Fibroblast of villous mesenchyme (primary cell): ENCODE data around the gene ABHD10. TPM values are rescaled to one million over a fixed set of nuclear protein-coding genes. Genes with fewer than 3 reads are reported as not detected.
A peak's percentile ranks its signal among the peaks of the same experiment; 100 is the strongest.

Experiments
- DNase-seq: peaks from one replicate; pipeline ENCODE4 v3.0.0-alpha.2; 2010; ENCODE audit warnings: low read depth
- H3K4me3 ChIP-seq: 2 replicates; pipeline ENCODE4 v1.5.1; 2011; ENCODE audit warnings: low read depth, mild to moderate bottlenecking, low read length
- CTCF ChIP-seq: IDR thresholded peaks from 2 replicates; pipeline ENCODE4 v1.5.1; 2012; ENCODE audit warnings: low read depth, mild to moderate bottlenecking, low read length; ENCODE audit not compliant: insufficient read depth
- total RNA-seq: library from RNA; depleted of rRNA; stranded (reverse); fragments of >200 nt; gene quantifications from 2 replicates; pipeline ENCODE4 v1.2.3, GENCODE V29; 2012

Gene ABHD10
- total RNA-seq, 1 donor: 38.0 TPM

- no peak for TF ChIP-seq CTCF
- peak; percentile 10 for DNase-seq
- H3K4me3 ChIP-seq: no peak overlapping the region
Observed at GRCh38 chr3:112010636-112011035, 31.8 kb downstream of the ABHD10 start.

DNA sequence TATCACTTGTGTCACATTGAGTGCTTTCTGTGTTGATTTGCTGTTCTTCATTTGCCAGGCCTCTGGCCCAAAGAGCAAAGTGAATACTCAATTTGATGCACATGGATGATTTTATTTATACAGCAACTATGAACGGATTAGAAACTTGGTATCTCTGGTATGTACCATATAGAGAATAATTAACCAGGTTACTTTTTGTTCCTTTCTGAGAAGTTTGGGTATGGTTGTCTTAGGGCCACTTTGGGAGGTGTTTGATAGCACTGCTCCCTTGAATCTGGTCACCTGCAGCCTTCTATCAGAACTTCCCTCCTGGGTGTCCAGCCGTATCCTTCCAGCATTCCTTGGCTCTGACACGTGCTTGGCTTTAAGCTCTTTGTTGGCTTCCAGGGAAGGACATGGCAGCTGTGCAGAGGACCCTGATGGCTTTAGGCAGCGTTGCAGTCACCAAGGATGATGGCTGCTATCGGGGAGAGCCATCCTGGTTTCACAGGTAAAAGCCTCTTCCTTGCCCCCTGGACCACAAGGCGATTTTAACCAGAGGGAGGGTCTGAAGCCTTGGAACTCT, 32.6 kb downstream of the ABHD10 start:
- TF ChIP-seq CTCF: no peak
- DNase-seq: no peak
- H3K4me3 ChIP-seq: no peak overlapping the region

DNA sequence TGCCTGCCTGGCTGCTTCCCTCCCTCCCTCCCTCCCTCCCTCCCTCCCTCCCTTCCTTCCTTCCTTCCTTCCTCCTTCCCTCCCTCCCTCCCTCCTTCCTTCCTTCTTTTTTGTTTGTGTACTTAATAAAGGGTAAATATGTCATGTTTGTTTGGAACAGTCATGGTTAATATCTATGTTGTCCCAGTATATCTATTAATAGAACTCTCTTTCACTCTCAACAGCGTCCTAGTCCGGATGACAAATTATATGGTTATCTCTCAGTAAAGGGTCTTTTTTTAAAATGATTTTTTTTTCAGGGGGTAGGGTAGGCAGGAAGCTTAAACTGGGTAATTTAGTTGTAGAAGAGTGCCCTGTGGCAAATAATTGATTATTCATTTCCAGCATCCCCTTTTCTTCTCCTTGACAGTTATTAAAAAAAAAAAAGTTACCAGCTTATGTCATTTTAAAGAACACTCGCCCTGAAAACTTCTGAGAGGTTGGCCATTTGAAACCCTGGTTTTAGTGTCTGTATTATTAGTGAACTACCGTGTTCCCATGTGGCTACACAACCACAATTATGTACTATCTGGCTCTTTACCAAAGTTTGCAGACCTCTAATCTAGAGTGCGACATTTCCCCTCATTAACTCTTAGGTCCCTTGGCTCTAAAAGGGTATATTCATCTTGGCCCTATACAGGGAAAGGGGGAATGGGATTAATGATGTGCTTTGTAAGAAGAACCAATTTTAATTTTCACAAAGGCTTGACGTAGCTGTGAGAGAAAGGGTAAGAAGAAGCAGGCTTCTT, 33.6 kb downstream of the ABHD10 start:
- no peak overlapping the region for H3K4me3 ChIP-seq
- no peak for TF ChIP-seq CTCF
- DNase-seq: peak; percentile 14

- peak; percentile 82 for TF ChIP-seq CTCF
- no peak overlapping the region for H3K4me3 ChIP-seq
- DNase-seq: peak; percentile 84
Observed at GRCh38 chr3:112013058-112013783, 34.4 kb downstream of the ABHD10 start.

DNA sequence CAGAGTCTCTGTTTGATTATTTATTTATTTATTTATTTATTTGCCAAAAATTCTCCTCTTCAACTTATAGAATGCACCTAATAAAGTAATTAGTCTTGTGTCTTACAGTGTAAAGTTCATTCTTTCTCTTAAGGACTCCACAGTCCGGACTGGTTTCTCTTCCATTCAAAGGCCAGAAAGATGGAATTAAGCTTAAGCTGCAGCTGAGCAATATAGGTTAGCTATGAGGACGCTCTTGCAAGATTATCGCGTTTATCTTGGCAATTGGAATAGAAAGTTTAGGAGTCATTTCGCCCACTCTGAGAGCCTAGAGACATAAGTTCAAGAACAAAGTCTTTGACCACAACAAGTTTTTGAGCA, 34.9 kb downstream of the ABHD10 start:
- TF ChIP-seq CTCF: no peak
- DNase-seq: no peak

DNA sequence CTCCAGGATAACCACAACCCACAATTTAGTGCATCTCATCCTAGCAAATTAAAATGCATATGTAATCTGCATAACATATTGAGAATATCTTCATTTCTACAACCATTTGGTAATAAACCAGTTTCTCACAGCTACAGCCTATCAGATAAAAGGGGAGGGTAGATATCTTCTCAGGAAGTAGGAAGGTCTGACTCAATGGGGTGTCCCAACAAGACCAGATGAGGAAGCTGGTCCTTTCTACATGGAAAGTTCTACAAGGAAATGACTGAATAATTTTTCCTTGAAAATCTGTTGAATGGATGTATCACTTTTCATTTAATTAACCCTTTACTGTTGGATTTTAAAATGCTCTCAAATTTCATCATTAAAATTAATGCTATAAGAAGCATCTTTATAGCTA, 38.3 kb downstream of the ABHD10 start:
- H3K4me3 ChIP-seq: no peak overlapping the region
- no peak for DNase-seq
- TF ChIP-seq CTCF: no peak

More for the DNA sequence above, 34.9 kb downstream of the ABHD10 start:
- H3K4me3 ChIP-seq: no peak overlapping the region
